HepG2 (cell line): ENCODE measurements around the gene XPC. TPM values are rescaled to one million over a fixed set of nuclear protein-coding genes. Genes with fewer than 3 reads are reported as not detected.
A peak's percentile ranks its signal among the peaks of the same experiment; 100 is the strongest.

Source experiments
- ATAD3A ChIP-seq: sonication (generic); formaldehyde crosslinking; IDR thresholded peaks from 2 replicates; pipeline ENCODE4 v1.4.0; 2020; ENCODE audit warnings: missing genetic modification reagents
- CBX2 ChIP-seq, 2 experiments: fragments of 200-600 bp in 1 of 2; sonication (generic); formaldehyde crosslinking in 1 of 2; IDR thresholded peaks; 2 replicates each; pipeline versions ENCODE4 v1.7.0 to v1.8.1; 2018 to 2022; ENCODE audit warnings: low read depth in 2 of 2, low read length in 1 of 2, mild to moderate bottlenecking in 1 of 2, missing genetic modification reagents in 1 of 2
- CENPX ChIP-seq: sonication (generic); formaldehyde crosslinking; IDR thresholded peaks from 2 replicates; pipeline ENCODE4 v1.9.0; 2021; ENCODE audit warnings: mild to moderate bottlenecking, missing genetic modification reagents, moderate library complexity
- CREB3 ChIP-seq: sonication (generic); formaldehyde crosslinking; IDR thresholded peaks from 2 replicates; pipeline ENCODE4 v1.5.0; 2020; ENCODE audit warnings: missing genetic modification reagents
- FLYWCH1 ChIP-seq: sonication (generic); formaldehyde crosslinking; IDR thresholded peaks from 2 replicates; pipeline ENCODE4 v1.8.1; 2023; ENCODE audit warnings: mild to moderate bottlenecking, missing genetic modification reagents
- FOXC1 ChIP-seq: sonication (generic); formaldehyde crosslinking; IDR thresholded peaks from 2 replicates; pipeline ENCODE4 v1.8.0; 2022; ENCODE audit warnings: mild to moderate bottlenecking, missing genetic modification reagents, borderline replicate concordance
- FOXJ3 ChIP-seq: sonication (generic); formaldehyde crosslinking; IDR thresholded peaks from 2 replicates; pipeline ENCODE4 v1.4.0; 2020; ENCODE audit warnings: missing genetic modification reagents, mild to moderate bottlenecking, borderline replicate concordance
- HNRNPL ChIP-seq: fragments of 200-400 bp; formaldehyde crosslinking; IDR thresholded peaks from 2 replicates; pipeline ENCODE4 v1.6.1; 2017; ENCODE audit warnings: mild to moderate bottlenecking, low read depth, low read length
- KAT8 ChIP-seq: IDR thresholded peaks from 2 replicates; pipeline ENCODE4 v1.6.1; 2016; ENCODE audit warnings: missing genetic modification reagents, missing compliant biosample characterization
- MTA3 ChIP-seq: sonication (generic); formaldehyde crosslinking; IDR thresholded peaks from 2 replicates; pipeline ENCODE4 v1.4.0; 2020; ENCODE audit warnings: missing genetic modification reagents
- MXD4 ChIP-seq: IDR thresholded peaks from 2 replicates; pipeline ENCODE4 v1.6.1; 2016; ENCODE audit warnings: mild to moderate bottlenecking, missing biosample characterization, missing genetic modification reagents
- NCOA5 ChIP-seq: sonication (generic); formaldehyde crosslinking; IDR thresholded peaks from 2 replicates; pipeline ENCODE4 v1.4.0; 2020; ENCODE audit warnings: missing genetic modification reagents
- NFRKB ChIP-seq: fragments of 450-650 bp; IDR thresholded peaks from 2 replicates; pipeline ENCODE4 v1.6.1; 2017
- NFYB ChIP-seq: sonication (generic); formaldehyde crosslinking; IDR thresholded peaks from 2 replicates; pipeline ENCODE4 v1.4.0; 2020; ENCODE audit warnings: missing genetic modification reagents
- NR2F1 ChIP-seq, 2 experiments: fragments of 450-650 bp in 1 of 2; formaldehyde crosslinking in 1 of 2; IDR thresholded peaks; 2 replicates each; pipeline versions ENCODE4 v1.5.0 to v1.6.1; 2016 to 2020; ENCODE audit warnings: mild to moderate bottlenecking in 1 of 2, missing compliant biosample characterization in 1 of 2, missing genetic modification reagents in 1 of 2, moderate library complexity in 1 of 2
- NR2F6 ChIP-seq, 2 experiments: IDR thresholded peaks; 2 replicates each; pipeline ENCODE4 v1.6.1; 2016; ENCODE audit warnings: antibody characterized with exemption in 1 of 2, mild to moderate bottlenecking in 1 of 2
- PRPF4 ChIP-seq: fragments of 200-400 bp; formaldehyde crosslinking; IDR thresholded peaks from 2 replicates; pipeline ENCODE4 v1.6.1; 2016; ENCODE audit warnings: low read length, low read depth; ENCODE audit not compliant: poor library complexity, severe bottlenecking
- RBFOX2 ChIP-seq: fragments of 200-400 bp; formaldehyde crosslinking; IDR thresholded peaks from 2 replicates; pipeline ENCODE4 v1.6.1; 2017; ENCODE audit warnings: low read depth, mild to moderate bottlenecking, low read length
- RORA ChIP-seq: sonication (generic); formaldehyde crosslinking; IDR thresholded peaks from 2 replicates; pipeline ENCODE4 v1.5.0; 2020; ENCODE audit warnings: mild to moderate bottlenecking, missing genetic modification reagents, moderate library complexity
- SNRNP70 ChIP-seq: fragments of 200-400 bp; formaldehyde crosslinking; IDR thresholded peaks from 2 replicates; pipeline ENCODE4 v1.6.1; 2017; ENCODE audit warnings: mild to moderate bottlenecking, low read depth, low read length, moderate library complexity
- SRY ChIP-seq: sonication (generic); formaldehyde crosslinking; IDR thresholded peaks from 2 replicates; pipeline ENCODE4 v1.8.0; 2022; ENCODE audit warnings: mild to moderate bottlenecking, missing genetic modification reagents
- TEAD3 ChIP-seq: optimal IDR thresholded peaks from 2 replicates; pipeline ENCODE3; 2016; ENCODE audit warnings: borderline replicate concordance
- TOE1 ChIP-seq: sonication (generic); formaldehyde crosslinking; IDR thresholded peaks from 2 replicates; pipeline ENCODE4 v1.4.0; 2020; ENCODE audit warnings: mild to moderate bottlenecking, missing genetic modification reagents
- ZBTB1 ChIP-seq: sonication (generic); formaldehyde crosslinking; IDR thresholded peaks from 2 replicates; pipeline ENCODE4 v1.4.0; 2020; ENCODE audit warnings: missing genetic modification reagents, borderline replicate concordance
- ZMYM4 ChIP-seq: sonication (generic); formaldehyde crosslinking; IDR thresholded peaks from 2 replicates; pipeline ENCODE4 v1.8.1; 2023; ENCODE audit warnings: mild to moderate bottlenecking, missing genetic modification reagents
- ZNF446 ChIP-seq: sonication (generic); formaldehyde crosslinking; IDR thresholded peaks from 2 replicates; pipeline ENCODE4 v1.5.0; 2020; ENCODE audit warnings: mild to moderate bottlenecking, missing genetic modification reagents
- ZNF580 ChIP-seq: IDR thresholded peaks from 2 replicates; pipeline ENCODE4 v1.6.1; 2016; ENCODE audit warnings: low read depth, borderline replicate concordance
- ZNF761 ChIP-seq: sonication (generic); formaldehyde crosslinking; conservative IDR thresholded peaks from 2 replicates; pipeline ENCODE4 v1.4.0; 2020; ENCODE audit warnings: mild to moderate bottlenecking, missing genetic modification reagents
- ZNF766 ChIP-seq: sonication (generic); formaldehyde crosslinking; IDR thresholded peaks from 2 replicates; pipeline ENCODE4 v1.5.0; 2020; ENCODE audit warnings: missing genetic modification reagents, borderline replicate concordance
- ZNF772 ChIP-seq: sonication (generic); formaldehyde crosslinking; IDR thresholded peaks from 2 replicates; pipeline ENCODE4 v1.5.0; 2020; ENCODE audit warnings: mild to moderate bottlenecking, missing genetic modification reagents
- ZNF816 ChIP-seq: sonication (generic); formaldehyde crosslinking; IDR thresholded peaks from 2 replicates; pipeline ENCODE4 v1.8.0; 2022; ENCODE audit warnings: missing genetic modification reagents, mild to moderate bottlenecking, borderline replicate concordance
- ZNF841 ChIP-seq: sonication (generic); formaldehyde crosslinking; IDR thresholded peaks from 2 replicates; pipeline ENCODE4 v1.8.1; 2023; ENCODE audit warnings: missing genetic modification reagents, borderline replicate concordance
- polyA plus RNA-seq, 8 experiments: library from polyadenylated mRNA; depleted of rRNA in 3 of 8; stranded (reverse) in 7 of 8; unstranded in 1 of 8; fragments of >200 nt; fragmentation: Illumina TruSeq in 4 of 8; extraction: Trizol in 4 of 8; gene quantifications; 2 replicates each; pipeline versions ENCODE4 v1.2.1 to v1.2.3, GENCODE V29; 2011 to 2016; ENCODE audit warnings: low read depth in 4 of 8, missing spikeins in 1 of 8, mixed read lengths in 1 of 8; ENCODE audit not compliant: insufficient read depth in 1 of 8
- total RNA-seq, 5 experiments: library from RNA; depleted of rRNA; stranded (reverse); fragments of >200 nt; fragmentation: Illumina TruSeq; extraction: Trizol; gene quantifications; 2 replicates each; pipeline ENCODE4 v1.2.3, GENCODE V29; 2016; ENCODE audit warnings: low read depth in 1 of 5

Gene XPC
- total and polyA plus RNA-seq, 2 of the 13 experiments (the other 11 are each of a cell fraction or from before 2014, with no cell fraction given), result 9.4 to 24.1 TPM

GRCh38 chr3:14178247-14179113 lies at the start of gene XPC, which contains the start of gene LSM3 (continued):
- peak; percentile 63; the same call in 1 of the 2 replicates for TF ChIP-seq ZNF580 (CRISPR knock-in tag)
- peak; percentile 67; the same call in 1 of the 2 replicates for TF ChIP-seq CREB3
- TF ChIP-seq NFYB (CRISPR knock-in tag), result peak; percentile 66
- TF ChIP-seq FLYWCH1 (CRISPR knock-in tag), result no peak
- TF ChIP-seq MXD4 (CRISPR knock-in tag), result peak; percentile 48; the same call in 1 of the 2 replicates
- TF ChIP-seq NR2F1 (CRISPR knock-in tag; IDR thresholded peaks at IDR 0.05), result no peak
- TF ChIP-seq ZNF446 (CRISPR knock-in tag), result no peak
- TF ChIP-seq NR2F6 (IDR thresholded peaks at IDR 0.05), result no peak
- TF ChIP-seq NR2F6 (CRISPR knock-in tag; IDR thresholded peaks at IDR 0.05), result no peak
- TF ChIP-seq KAT8 (CRISPR knock-in tag), result peak; percentile 97
- TF ChIP-seq RBFOX2, result peak; percentile 99
- peak; percentile 91; the same call in 1 of the 2 replicates for TF ChIP-seq FOXC1 (CRISPR knock-in tag)
- no peak for TF ChIP-seq CENPX (CRISPR knock-in tag)
- TF ChIP-seq ZMYM4 (CRISPR knock-in tag), result peak; percentile 89
- no peak for TF ChIP-seq ATAD3A
- peak; percentile 95; the same call in 1 of the 2 replicates for TF ChIP-seq ZNF816 (CRISPR knock-in tag)
- TF ChIP-seq MTA3 (CRISPR knock-in tag), result no peak
- TF ChIP-seq ZNF766 (CRISPR knock-in tag), result no peak
- no peak for TF ChIP-seq PRPF4
- no peak for TF ChIP-seq TOE1 (CRISPR knock-in tag)
- no peak for TF ChIP-seq NFRKB
- no peak for TF ChIP-seq SNRNP70
- TF ChIP-seq NCOA5 (CRISPR knock-in tag), result no peak
- peak; percentile 81; the same call in 1 of the 2 replicates for TF ChIP-seq ZNF761
- TF ChIP-seq ZBTB1 (CRISPR knock-in tag), result 0 out of 2 replicates have a peak, but pooled peaks have one; percentile 23
- TF ChIP-seq FOXJ3 (CRISPR knock-in tag), result peak; percentile 56; the same call in 1 of the 2 replicates
- TF ChIP-seq CBX2 (IDR thresholded peaks at IDR 0.05; ENCODE audit: low read depth, low read length), result no peak
- TF ChIP-seq CBX2 (CRISPR knock-in tag; IDR thresholded peaks at IDR 0.05; ENCODE audit: low read depth), result no peak
- peak; percentile 85; the same call in 1 of the 2 replicates for TF ChIP-seq SRY (CRISPR knock-in tag)
- TF ChIP-seq ZNF772 (CRISPR knock-in tag), result peak; percentile 76
- TF ChIP-seq TEAD3 (CRISPR knock-in tag), result peak; percentile 62
- TF ChIP-seq HNRNPL, result peak; percentile 50; the same call in 1 of the 2 replicates
- no peak for TF ChIP-seq ZNF841 (CRISPR knock-in tag)
- TF ChIP-seq RORA (CRISPR knock-in tag), result no peak
